ENCODE measurements around the gene ANKRD11.
"Not testable (repeated sequence)": the region's sequence is repeated elsewhere in the genome, so short reads cannot be mapped to it uniquely, and the experiment has no call there.

Gene ANKRD11

GRCh38 chr16:89400740-89401139 lies 89.6 kb downstream of the ANKRD11 start:
- no peak for DNase-seq

DNA sequence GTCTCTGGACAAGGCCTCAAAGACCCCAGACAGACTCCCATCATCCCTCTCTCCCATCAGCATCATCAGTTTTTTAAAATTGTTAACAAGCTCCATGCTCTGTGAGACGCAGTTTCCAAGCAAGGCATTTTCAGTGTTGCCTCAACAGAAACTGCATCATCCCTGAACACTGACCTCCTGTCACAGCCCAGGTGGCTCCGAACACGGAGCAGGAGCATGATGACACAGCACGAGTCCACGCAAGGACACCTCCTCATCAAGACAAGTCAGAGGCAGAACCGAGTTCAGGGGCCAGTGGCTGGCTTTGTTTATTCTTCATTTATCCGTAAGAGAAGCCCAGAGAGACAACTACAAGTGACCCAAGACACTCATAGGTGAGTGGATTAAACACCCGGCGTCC lies 91.4 kb downstream of the ANKRD11 start:
- DNase-seq = no peak

DNA sequence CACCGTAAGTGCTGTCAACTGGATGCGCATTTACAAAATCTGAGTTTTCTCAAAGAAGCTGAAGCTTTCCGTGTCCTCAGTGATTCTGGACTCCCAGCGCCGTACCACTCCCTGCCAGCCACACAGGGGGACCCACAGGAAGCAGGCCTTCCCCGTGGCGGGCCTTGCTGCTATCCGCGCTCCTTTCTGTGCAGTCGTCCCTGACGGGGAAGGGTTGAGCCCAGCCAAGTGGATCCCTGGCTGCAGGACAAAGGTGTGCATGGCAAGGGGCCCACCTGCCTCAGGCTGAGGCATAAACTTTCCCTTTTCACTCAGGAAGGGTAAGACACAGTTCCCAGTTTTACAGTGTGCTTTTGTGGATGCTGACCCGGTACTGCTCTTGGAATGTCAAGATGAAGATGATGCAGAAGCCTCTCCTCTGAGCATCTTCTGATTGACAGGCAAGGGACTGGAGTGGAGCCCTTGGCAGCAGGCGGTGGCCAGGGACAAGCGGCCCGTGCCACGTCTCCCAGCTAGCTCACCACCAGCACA lies 93.0 kb downstream of the ANKRD11 start:
- DNase-seq = no peak

DNA sequence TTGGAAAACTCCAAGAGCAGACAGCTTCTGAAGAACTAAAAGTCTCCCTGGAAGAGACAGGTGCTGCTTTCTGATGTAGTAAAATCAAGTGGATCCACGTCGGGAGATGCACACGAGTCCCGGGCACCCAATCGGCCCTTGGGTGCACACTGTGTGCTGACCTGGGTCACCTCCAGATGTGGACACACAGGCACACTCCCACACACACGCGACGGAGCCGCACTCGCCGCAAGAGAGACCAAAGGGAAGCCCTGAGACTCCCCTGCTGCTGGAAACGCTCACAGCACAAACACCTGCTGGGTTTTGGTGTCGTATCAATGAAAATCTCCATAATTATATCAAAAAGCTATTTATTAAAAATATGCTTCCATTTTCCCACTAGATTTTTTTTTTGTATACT lies 94.2 kb downstream of the ANKRD11 start:
- no peak for DNase-seq

GRCh38 chr16:89395150-89396142 lies 94.9 kb downstream of the ANKRD11 start:
- DNase-seq = no peak

DNA sequence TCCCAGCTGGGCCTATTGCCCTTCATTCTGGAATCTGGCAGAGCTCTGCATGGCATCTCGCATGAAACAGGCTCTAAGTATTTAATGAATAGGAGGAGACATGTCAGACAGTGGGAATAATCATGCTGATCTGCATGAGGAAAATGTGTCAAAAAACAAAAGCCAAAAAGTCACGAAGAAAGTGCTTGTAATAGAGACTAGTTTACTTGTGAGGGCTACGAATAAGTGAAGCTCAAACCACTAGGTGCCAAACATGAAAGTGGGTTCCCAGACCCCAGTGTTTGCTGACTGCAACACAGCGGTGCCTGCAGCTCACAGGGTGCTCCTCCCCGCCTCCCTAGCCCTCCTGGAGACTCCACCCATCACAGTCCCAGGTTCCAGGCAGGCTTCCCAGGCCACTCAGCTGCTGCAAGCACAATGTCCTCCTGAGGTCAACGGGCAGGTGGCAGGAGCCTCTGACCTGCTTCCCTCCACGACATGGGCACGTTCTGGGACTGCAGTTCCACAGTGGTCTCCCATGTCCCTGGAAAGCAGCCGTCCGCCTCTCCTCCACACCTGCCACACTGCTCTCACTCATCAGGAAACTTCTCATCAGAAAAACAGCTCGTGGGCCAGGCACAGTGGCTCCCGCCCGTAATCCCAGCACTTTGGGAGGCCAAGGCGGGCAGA lies 96.5 kb downstream of the ANKRD11 start:
- no peak for DNase-seq

GRCh38 chr16:89392881-89393737 lies 97.3 kb downstream of the ANKRD11 start:
- no peak for DNase-seq

DNA sequence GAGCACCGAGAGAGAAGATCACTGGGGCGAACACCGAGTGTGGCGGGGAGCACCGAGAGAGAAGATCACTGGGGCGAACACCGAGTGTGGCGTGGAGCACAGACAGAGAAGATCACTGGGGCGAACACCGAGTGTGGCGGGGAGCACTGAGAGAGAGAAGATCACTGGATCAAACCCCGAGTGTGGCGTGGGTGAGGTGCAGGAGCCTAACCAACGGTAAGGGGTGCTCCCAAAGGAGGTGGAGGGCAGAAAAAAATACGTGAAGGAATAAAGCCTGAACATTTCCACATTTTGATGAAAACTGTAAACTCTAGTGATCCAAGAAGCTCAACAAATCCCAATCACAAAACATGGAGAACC lies 100.2 kb downstream of the ANKRD11 start:
- not testable (repeated sequence) for DNase-seq

DNA sequence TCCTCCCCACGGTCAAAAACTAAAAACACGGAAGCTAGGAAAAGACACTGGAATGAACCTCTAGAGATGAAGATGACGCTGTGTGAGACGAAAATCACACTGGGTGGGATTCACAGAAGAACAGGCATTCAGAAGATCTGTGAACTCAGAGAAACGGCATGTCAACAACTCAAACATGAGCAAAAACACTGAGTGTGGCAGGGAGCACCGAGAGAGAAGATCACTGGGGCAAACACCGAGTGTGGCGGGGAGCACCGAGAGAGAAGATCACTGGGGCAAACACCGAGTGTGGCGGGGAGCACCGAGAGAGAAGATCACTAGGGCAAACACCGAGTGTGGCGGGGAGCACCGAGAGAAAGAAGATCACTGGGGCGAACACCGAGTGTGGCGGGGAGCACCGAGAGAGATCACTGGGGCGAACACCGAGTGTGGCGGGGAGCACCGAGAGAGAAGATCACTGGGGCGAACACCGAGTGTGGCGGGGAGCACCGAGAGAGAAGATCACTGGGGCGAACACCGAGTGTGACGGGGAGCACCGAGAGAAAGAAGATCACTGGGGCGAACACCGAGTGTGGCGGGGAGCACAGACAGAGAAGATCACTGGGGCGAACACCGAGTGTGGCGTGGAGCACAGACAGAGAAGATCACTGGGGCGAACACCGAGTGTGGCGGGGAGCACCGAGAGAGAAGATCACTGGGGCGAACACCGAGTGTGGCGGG lies 100.7 kb downstream of the ANKRD11 start:
- not testable (repeated sequence) for DNase-seq

- no peak for DNase-seq
Measured at GRCh38 chr16:89388536-89388935, 101.8 kb downstream of the ANKRD11 start.

DNA sequence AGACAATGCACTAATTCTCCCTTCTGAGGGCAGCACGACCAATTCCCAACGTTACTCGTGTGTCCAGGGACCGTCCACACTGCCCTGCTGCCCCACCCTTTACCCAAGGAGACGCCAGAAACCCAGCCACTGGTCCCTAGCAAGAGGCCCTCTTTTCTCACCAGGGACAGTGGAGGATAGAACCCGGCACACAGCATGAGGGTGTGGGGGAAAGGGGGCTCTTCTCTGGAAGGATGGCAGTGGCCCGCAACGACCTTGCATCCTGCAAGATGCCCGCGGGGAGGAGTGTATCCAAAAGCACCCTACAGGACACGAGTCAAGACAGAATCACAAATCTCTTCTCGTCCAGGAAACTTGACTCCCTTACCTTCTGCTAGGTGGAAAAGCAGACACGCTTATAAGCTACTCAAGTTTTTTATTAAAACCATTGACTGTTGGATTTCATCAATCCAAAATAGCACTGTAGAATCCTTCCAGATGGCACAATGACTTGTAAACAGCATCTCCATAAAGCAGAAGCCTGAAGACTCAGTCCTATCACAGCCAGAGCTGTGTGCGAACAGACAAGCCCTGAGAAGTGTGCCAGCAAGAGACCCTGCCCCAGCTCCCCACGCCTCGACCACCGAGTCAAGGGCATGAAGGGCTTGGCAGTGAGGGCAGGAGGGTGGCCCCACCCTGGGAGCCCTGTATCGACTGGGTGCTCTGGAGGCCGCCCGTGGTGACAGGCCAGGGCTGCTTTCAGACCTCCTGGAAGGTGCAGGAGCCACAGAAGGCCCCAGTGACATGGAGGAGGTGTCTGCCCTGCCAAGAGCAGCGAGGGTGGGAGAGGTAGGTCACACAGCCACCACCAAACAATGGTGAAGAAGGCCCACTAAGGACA lies 103.8 kb downstream of the ANKRD11 start:
- no peak for DNase-seq

DNA sequence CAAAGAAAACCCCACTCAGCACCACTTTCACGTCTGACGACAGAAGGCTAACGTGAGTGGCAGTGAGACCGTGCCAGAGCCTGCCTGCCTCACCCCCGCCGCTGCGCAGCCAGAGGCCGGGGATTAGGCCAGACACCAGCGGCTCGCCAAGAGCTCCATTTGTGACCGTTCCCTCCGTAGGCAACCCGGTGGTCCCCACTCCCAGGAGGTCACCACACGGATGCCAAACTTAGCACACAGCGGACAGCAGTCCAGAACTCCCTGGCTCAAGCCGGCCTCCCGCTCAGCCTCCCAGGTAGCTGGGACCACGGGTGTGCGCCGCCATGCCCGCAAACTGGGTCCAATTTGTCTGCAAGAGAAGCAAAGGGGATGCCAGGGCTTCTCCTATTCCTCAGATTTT lies 104.6 kb downstream of the ANKRD11 start:
- DNase-seq = no peak

- DNase-seq = no peak
Measured at GRCh38 chr16:89384282-89384681, 106.1 kb downstream of the ANKRD11 start.

GRCh38 chr16:89383095-89384003 lies 107.0 kb downstream of the ANKRD11 start:
- no peak for DNase-seq

DNA sequence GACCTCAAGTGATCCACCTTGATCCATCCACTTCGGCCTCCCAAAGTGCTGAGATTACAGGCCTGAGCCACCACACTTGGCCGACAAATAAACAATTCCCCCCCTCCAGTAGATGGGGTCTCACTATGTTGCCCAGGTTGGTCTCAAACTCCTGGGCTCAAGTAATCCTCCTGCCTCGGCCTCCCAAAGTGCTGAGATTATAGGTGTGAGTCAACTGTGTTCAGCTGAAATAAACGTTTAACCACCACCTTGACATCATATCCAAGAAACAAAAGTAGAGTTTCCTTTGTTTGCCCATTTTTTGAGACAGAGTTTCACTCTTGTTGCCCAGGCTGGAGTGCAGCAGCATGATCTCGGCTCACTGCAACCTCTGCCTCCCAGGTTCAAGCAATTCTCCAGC lies 107.8 kb downstream of the ANKRD11 start:
- not testable (repeated sequence) for DNase-seq

GRCh38 chr16:89381788-89382187 lies 108.6 kb downstream of the ANKRD11 start:
- DNase-seq = no peak

- DNase-seq = no peak
Measured at GRCh38 chr16:89380681-89381080, 109.7 kb downstream of the ANKRD11 start.

DNA sequence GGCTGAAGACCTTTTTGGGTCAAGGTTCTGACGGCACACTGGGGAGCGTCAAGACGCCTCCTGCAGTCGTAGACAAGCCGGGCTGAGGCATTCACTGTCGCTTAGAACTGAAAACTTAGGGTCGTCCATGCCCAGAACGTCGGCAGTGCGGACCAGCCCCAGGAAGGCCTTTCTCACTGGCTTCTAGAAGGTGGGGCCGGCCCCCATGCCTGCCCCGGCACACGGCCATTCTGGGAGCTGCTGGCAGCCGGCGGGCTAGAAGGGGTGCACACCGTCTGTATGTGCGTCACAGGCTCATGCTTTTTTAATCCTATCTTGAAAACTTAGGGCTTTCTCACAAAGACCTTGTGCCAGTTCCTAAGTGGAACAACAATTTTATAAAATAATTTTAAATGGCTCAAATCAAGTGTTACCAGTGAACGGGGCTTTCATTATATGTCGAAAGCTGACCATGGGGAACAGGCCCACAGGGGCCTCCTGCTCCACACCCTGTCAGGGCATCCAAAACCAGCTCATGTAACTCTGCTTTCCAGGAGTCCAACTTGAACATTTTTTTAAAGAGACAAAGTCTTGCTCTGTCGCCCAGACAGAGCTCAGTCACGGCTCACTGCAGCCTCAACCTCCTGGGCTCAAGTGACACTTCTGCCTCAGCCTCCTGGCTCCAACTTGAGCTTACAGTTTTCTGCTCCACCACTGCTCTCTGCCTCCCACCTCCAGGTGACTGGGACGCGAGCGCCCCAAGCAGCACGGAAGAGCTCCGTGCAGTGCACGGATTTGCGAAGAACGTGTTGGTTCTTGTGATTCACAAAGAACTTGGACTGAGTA lies 111.2 kb downstream of the ANKRD11 start:
- DNase-seq = no peak

DNA sequence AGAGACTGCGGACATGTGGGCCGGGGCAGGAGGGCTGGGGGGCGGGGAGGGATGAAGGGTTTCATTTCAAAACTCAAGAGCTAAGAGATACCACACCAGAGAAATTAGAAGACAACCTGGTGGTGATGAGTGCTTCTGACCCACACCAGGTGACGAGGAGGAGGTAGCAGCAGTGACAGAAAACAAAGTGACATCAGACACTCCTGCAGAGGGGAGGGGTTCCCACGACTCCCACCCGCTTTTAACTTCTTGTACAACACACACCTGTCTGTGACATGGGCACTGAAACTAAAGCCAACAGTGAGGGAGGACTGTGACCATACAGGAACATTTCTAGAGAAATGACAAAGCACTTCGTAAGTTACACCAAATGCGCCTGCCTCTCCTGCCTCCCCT lies 112.9 kb downstream of the ANKRD11 start:
- DNase-seq = no peak
